ENCODE results near the gene GHITM. TPM values are rescaled to one million over a fixed set of nuclear protein-coding genes. Genes with fewer than 3 reads are reported as not detected.
"Not testable (repeated sequence)": the region's sequence is repeated elsewhere in the genome, so short reads cannot be mapped to it uniquely, and the experiment has no call there.

Gene GHITM
- total RNA-seq, 1 donor from 2014 or later = 122 TPM

- H3K4me1 ChIP-seq (ENCODE audit: control insufficient read depth in 3 of 3, insufficient read depth in 3 of 3, low read length in 3 of 3) = no peaks in the 10 kb centered on the region
- H3K9ac ChIP-seq (ENCODE audit: low read depth in 1 of 3, low read length in 3 of 3) = no peak overlapping the region
- H3K4me3 ChIP-seq (ENCODE audit: low read length in 3 of 3) = no peak overlapping the region
- no peaks in the 10 kb centered on the region for H3K36me3 ChIP-seq (ENCODE audit: control insufficient read depth in 3 of 3, insufficient read depth in 3 of 3, low read length in 3 of 3)
- no peaks in the 10 kb centered on the region for H3K9me3 ChIP-seq (ENCODE audit: control insufficient read depth in 3 of 3, low read length in 3 of 3)
- no peak overlapping the region for H3K27ac ChIP-seq (ENCODE audit: low read depth, low read length)
- H3K27me3 ChIP-seq (ENCODE audit: control insufficient read depth in 3 of 3, insufficient read depth in 3 of 3, low read length in 3 of 3) = no peaks in the 10 kb centered on the region
Observed at GRCh38 chr10:84172467-84173356, 33.4 kb downstream of the GHITM start.

- Histone ChIP-seq H3K9me3 (ENCODE audit: control insufficient read depth in 3 of 3, low read length in 3 of 3) (no peaks in the 10 kb centered on the region), H3K27me3 (ENCODE audit: control insufficient read depth in 3 of 3, insufficient read depth in 3 of 3, low read length in 3 of 3) (peaks cover 0 to 2% (median 0%) of the 10 kb centered on the region in 3 donors), H3K36me3 (ENCODE audit: control insufficient read depth in 3 of 3, insufficient read depth in 3 of 3, low read length in 3 of 3) (no peaks in the 10 kb centered on the region), H3K27ac (ENCODE audit: low read depth, low read length) (no peak within 1 kb of the TSS), H3K4me1 (ENCODE audit: control insufficient read depth in 3 of 3, insufficient read depth in 3 of 3, low read length in 3 of 3) (no peaks in the 10 kb centered on the region), H3K9ac (ENCODE audit: low read depth in 1 of 3, low read length in 3 of 3) (no peak within 1 kb of the TSS), H3K4me3 (ENCODE audit: low read length in 3 of 3) (no peak within 1 kb of the TSS)
Observed at GRCh38 chr10:84173501-84173929, 34.2 kb downstream of the GHITM start, which contains the start of gene GPR15LG. GPR15LG (plus strand) TSS chr10:84173801; CDS start chr10:84173852, 51 bp downstream.

- Histone ChIP-seq H3K9ac (ENCODE audit: low read depth in 1 of 3, low read length in 3 of 3) (no peak overlapping the region), H3K4me1 (ENCODE audit: control insufficient read depth in 3 of 3, insufficient read depth in 3 of 3, low read length in 3 of 3) (no peaks in the 10 kb centered on the region), H3K36me3 (ENCODE audit: control insufficient read depth in 3 of 3, insufficient read depth in 3 of 3, low read length in 3 of 3) (no peaks in the 10 kb centered on the region), H3K27ac (ENCODE audit: low read depth, low read length) (no peak overlapping the region), H3K4me3 (ENCODE audit: low read length in 3 of 3) (no peak overlapping the region), H3K27me3 (ENCODE audit: control insufficient read depth in 3 of 3, insufficient read depth in 3 of 3, low read length in 3 of 3) (peaks cover 0 to 2% (median 2%) of the 10 kb centered on the region in 3 donors), H3K9me3 (ENCODE audit: control insufficient read depth in 3 of 3, low read length in 3 of 3) (no peaks in the 10 kb centered on the region)
Observed at GRCh38 chr10:84175436-84175835, 36.1 kb downstream of the GHITM start.

GRCh38 chr10:84176351-84176750, 37.0 kb downstream of the GHITM start:
- Histone ChIP-seq H3K4me3 (ENCODE audit: low read length in 3 of 3) (no peak overlapping the region), H3K36me3 (ENCODE audit: control insufficient read depth in 3 of 3, insufficient read depth in 3 of 3, low read length in 3 of 3) (no peaks in the 10 kb centered on the region), H3K27ac (ENCODE audit: low read depth, low read length) (no peak overlapping the region), H3K9ac (ENCODE audit: low read depth in 1 of 3, low read length in 3 of 3) (no peak overlapping the region), H3K27me3 (ENCODE audit: control insufficient read depth in 3 of 3, insufficient read depth in 3 of 3, low read length in 3 of 3) (peaks cover 0 to 2% (median 2%) of the 10 kb centered on the region in 3 donors), H3K9me3 (ENCODE audit: control insufficient read depth in 3 of 3, low read length in 3 of 3) (no peaks in the 10 kb centered on the region), H3K4me1 (ENCODE audit: control insufficient read depth in 3 of 3, insufficient read depth in 3 of 3, low read length in 3 of 3) (no peaks in the 10 kb centered on the region)

GRCh38 chr10:84176836-84177474, 37.6 kb downstream of the GHITM start:
- no peaks in the 10 kb centered on the region for H3K36me3 ChIP-seq (ENCODE audit: control insufficient read depth in 3 of 3, insufficient read depth in 3 of 3, low read length in 3 of 3)
- H3K4me1 ChIP-seq (ENCODE audit: control insufficient read depth in 3 of 3, insufficient read depth in 3 of 3, low read length in 3 of 3) = no peaks in the 10 kb centered on the region
- H3K27ac ChIP-seq (ENCODE audit: low read depth, low read length) = no peak overlapping the region

GRCh38 chr10:84177541-84178141, 38.3 kb downstream of the GHITM start:
- Histone ChIP-seq H3K9me3 (ENCODE audit: control insufficient read depth in 3 of 3, low read length in 3 of 3) (no peaks in the 10 kb centered on the region), H3K27ac (ENCODE audit: low read depth, low read length) (no peak overlapping the region), H3K27me3 (ENCODE audit: control insufficient read depth in 3 of 3, insufficient read depth in 3 of 3, low read length in 3 of 3) (peaks cover 0 to 2% (median 2%) of the 10 kb centered on the region in 3 donors), H3K4me3 (ENCODE audit: low read length in 3 of 3) (no peak overlapping the region), H3K9ac (ENCODE audit: low read depth in 1 of 3, low read length in 3 of 3) (no peak overlapping the region), H3K4me1 (ENCODE audit: control insufficient read depth in 3 of 3, insufficient read depth in 3 of 3, low read length in 3 of 3) (no peaks in the 10 kb centered on the region), H3K36me3 (ENCODE audit: control insufficient read depth in 3 of 3, insufficient read depth in 3 of 3, low read length in 3 of 3) (no peaks in the 10 kb centered on the region)

More at GRCh38 chr10:84176836-84177474, 37.6 kb downstream of the GHITM start:
- H3K27me3 ChIP-seq (ENCODE audit: control insufficient read depth in 3 of 3, insufficient read depth in 3 of 3, low read length in 3 of 3) = peaks cover 0 to 2% (median 2%) of the 10 kb centered on the region in 3 donors
- H3K9ac ChIP-seq (ENCODE audit: low read depth in 1 of 3, low read length in 3 of 3) = no peak overlapping the region
- H3K4me3 ChIP-seq (ENCODE audit: low read length in 3 of 3) = no peak overlapping the region
- H3K9me3 ChIP-seq (ENCODE audit: control insufficient read depth in 3 of 3, low read length in 3 of 3) = no peaks in the 10 kb centered on the region

- H3K9me3 ChIP-seq (ENCODE audit: control insufficient read depth in 3 of 3, low read length in 3 of 3) = no peaks in the 10 kb centered on the region
- no peaks in the 10 kb centered on the region for H3K36me3 ChIP-seq (ENCODE audit: control insufficient read depth in 3 of 3, insufficient read depth in 3 of 3, low read length in 3 of 3)
- H3K4me3 ChIP-seq (ENCODE audit: low read length in 3 of 3) = no peak overlapping the region
- no peak overlapping the region for H3K27ac ChIP-seq (ENCODE audit: low read depth, low read length)
- peaks cover 0 to 2% (median 2%) of the 10 kb centered on the region in 3 donors for H3K27me3 ChIP-seq (ENCODE audit: control insufficient read depth in 3 of 3, insufficient read depth in 3 of 3, low read length in 3 of 3)
- no peaks in the 10 kb centered on the region for H3K4me1 ChIP-seq (ENCODE audit: control insufficient read depth in 3 of 3, insufficient read depth in 3 of 3, low read length in 3 of 3)
- H3K9ac ChIP-seq (ENCODE audit: low read depth in 1 of 3, low read length in 3 of 3) = no peak overlapping the region
Observed at GRCh38 chr10:84178160-84178609, 38.9 kb downstream of the GHITM start.

GRCh38 chr10:84179059-84179710, 39.9 kb downstream of the GHITM start:
- Histone ChIP-seq H3K9me3 (ENCODE audit: control insufficient read depth in 3 of 3, low read length in 3 of 3) (no peaks in the 10 kb centered on the region), H3K4me3 (ENCODE audit: low read length in 3 of 3) (no peak overlapping the region), H3K4me1 (ENCODE audit: control insufficient read depth in 3 of 3, insufficient read depth in 3 of 3, low read length in 3 of 3) (no peaks in the 10 kb centered on the region), H3K36me3 (ENCODE audit: control insufficient read depth in 3 of 3, insufficient read depth in 3 of 3, low read length in 3 of 3) (no peaks in the 10 kb centered on the region), H3K9ac (ENCODE audit: low read depth in 1 of 3, low read length in 3 of 3) (no peak overlapping the region), H3K27me3 (ENCODE audit: control insufficient read depth in 3 of 3, insufficient read depth in 3 of 3, low read length in 3 of 3) (peaks cover 0 to 2% (median 2%) of the 10 kb centered on the region in 3 donors), H3K27ac (ENCODE audit: low read depth, low read length) (no peak overlapping the region)

- H3K4me3 ChIP-seq (ENCODE audit: low read length in 3 of 3); H3K4me1 ChIP-seq (ENCODE audit: control insufficient read depth in 3 of 3, insufficient read depth in 3 of 3, low read length in 3 of 3); H3K9ac ChIP-seq (ENCODE audit: low read depth in 1 of 3, low read length in 3 of 3); H3K27me3 ChIP-seq (ENCODE audit: control insufficient read depth in 3 of 3, insufficient read depth in 3 of 3, low read length in 3 of 3); H3K9me3 ChIP-seq (ENCODE audit: control insufficient read depth in 3 of 3, low read length in 3 of 3); H3K27ac ChIP-seq (ENCODE audit: low read depth, low read length); H3K36me3 ChIP-seq (ENCODE audit: control insufficient read depth in 3 of 3, insufficient read depth in 3 of 3, low read length in 3 of 3): not testable (repeated sequence)
Observed at GRCh38 chr10:84180386-84180785, 41.1 kb downstream of the GHITM start.
